Caco-2 (cell line): ENCODE data around the gene DPP10. TPM values are rescaled to one million over a fixed set of nuclear protein-coding genes. Genes with fewer than 3 reads are reported as not detected.

Experiments used
- BruUV-seq: library from RNA; stranded (reverse); fragments of 400-500 nt; replicated peaks from 2 replicates; lab custom pipeline; 2021; lab: Mats Ljungman, UMichigan
- CTCF ChIA-PET: fragments of 300-600 bp; sonication (Branson Sonifier 250); formaldehyde crosslinking; loops from one replicate; lab custom pipeline; 2022; ENCODE audit warnings: antibody characterized with exemption; lab: Charles Lee
- POLR2A ChIA-PET: fragments of 300-600 bp; sonication (Branson Sonifier 250); formaldehyde crosslinking; loops from one replicate; lab custom pipeline; 2022; ENCODE audit warnings: antibody characterized with exemption; lab: Charles Lee
- DNase-seq, 2 experiments: peaks; one replicate each; pipeline versions ENCODE4 v3.0.0 to v3.0.0-alpha.2; 2020 to 2022
- H3K27me3 ChIP-seq: replicated peaks from 2 replicates; pipeline ENCODE4 v1.6.0; 2011; ENCODE audit warnings: low read length; ENCODE audit not compliant: control insufficient read depth, insufficient read depth
- H3K36me3 ChIP-seq: 2 replicates; pipeline ENCODE4 v1.5.1; 2011; ENCODE audit warnings: low read length; ENCODE audit not compliant: control insufficient read depth, insufficient read depth
- H3K4me1 ChIP-seq: fragments of 250-450 bp; sonication (Bioruptor Pico); 2 replicates; pipeline ENCODE4 v1.5.1; 2020; ENCODE audit warnings: mild to moderate bottlenecking
- H3K4me3 ChIP-seq: 2 replicates; pipeline ENCODE4 v1.5.1; 2011; ENCODE audit warnings: low read depth, mild to moderate bottlenecking, control low read depth, low read length
- H3K9me3 ChIP-seq: fragments of 250-450 bp; sonication (Bioruptor Pico); 2 replicates; pipeline ENCODE4 v1.5.1; 2020; ENCODE audit warnings: mild to moderate bottlenecking, moderate library complexity
- H3K27ac Mint-ChIP-seq: one replicate; pipeline ENCODE4 v1.8.0; 2022; ENCODE audit warnings: mixed read lengths; ENCODE audit not compliant: unreplicated experiment
- H3K27me3 Mint-ChIP-seq: one replicate; pipeline ENCODE4 v1.8.0; 2022; ENCODE audit warnings: mixed read lengths; ENCODE audit not compliant: insufficient read depth, unreplicated experiment
- H3K36me3 Mint-ChIP-seq: one replicate; pipeline ENCODE4 v1.8.0; 2022; ENCODE audit warnings: mild to moderate bottlenecking, mixed read lengths; ENCODE audit not compliant: insufficient read depth, unreplicated experiment
- H3K4me1 Mint-ChIP-seq: one replicate; pipeline ENCODE4 v1.8.0; 2022; ENCODE audit warnings: low read depth, mixed read lengths; ENCODE audit not compliant: unreplicated experiment
- H3K4me3 Mint-ChIP-seq: one replicate; pipeline ENCODE4 v1.8.0; 2022; ENCODE audit warnings: mild to moderate bottlenecking, moderate library complexity, mixed read lengths; ENCODE audit not compliant: unreplicated experiment
- H3K9me3 Mint-ChIP-seq: one replicate; pipeline ENCODE4 v1.8.0; 2022; ENCODE audit warnings: mixed read lengths; ENCODE audit not compliant: unreplicated experiment
- intact Hi-C: fragments of 100-400 bp; cut with micrococcal nuclease; formaldehyde crosslinking; loops from one replicate; pipeline ENCODE4 v1.10.0; 2022; ENCODE audit not compliant: unreplicated experiment
- total RNA-seq: library from RNA; stranded (reverse); gene quantifications from 2 replicates; pipeline ENCODE4 v1.2.3, GENCODE V29; 2022
- TF ChIP-seq, protein P1 (sequence below), 2 experiments: fragments of 200-600 bp in 1 of 2; IDR thresholded peaks; 1 replicate in 1 of 2; 2 replicates in 1 of 2; pipeline versions ENCODE4 v1.5.1 to v1.8.0; 2011 to 2022; ENCODE audit warnings: antibody characterized with exemption in 1 of 2, control low read depth in 1 of 2, inconsistent platforms in 1 of 2, low read depth in 1 of 2, low read length in 1 of 2, mild to moderate bottlenecking in 1 of 2, moderate library complexity in 1 of 2; ENCODE audit not compliant: insufficient read depth in 1 of 2, severe bottlenecking in 1 of 2, unreplicated experiment in 1 of 2

DPP10 gene
- total RNA-seq, 1 experiment from 2014 or later = not detected

GRCh38 chr2:114577657-114578056, 135.2 kb downstream of the DPP10 start:
- no TSS peak for BruUV-seq
- POLR2A ChIA-PET = no interaction called here
- Histone ChIP-seq H3K4me1 (no peaks in the 10 kb centered on the region), H3K4me3 (no peak overlapping the region), H3K36me3 (no peaks in the 10 kb centered on the region), H3K9me3 (no peaks in the 10 kb centered on the region), H3K27me3 (no peaks in the 10 kb centered on the region)
- Mint-ChIP-seq H3K36me3 (no peaks in the 10 kb centered on the region), H3K4me1 (no peaks in the 10 kb centered on the region), H3K9me3 (no peaks in the 10 kb centered on the region), H3K27ac (no peak overlapping the region), H3K27me3 (peaks cover 14% of the 10 kb centered on the region), H3K4me3 (no peak overlapping the region)
- TF ChIP-seq, protein P1, sequence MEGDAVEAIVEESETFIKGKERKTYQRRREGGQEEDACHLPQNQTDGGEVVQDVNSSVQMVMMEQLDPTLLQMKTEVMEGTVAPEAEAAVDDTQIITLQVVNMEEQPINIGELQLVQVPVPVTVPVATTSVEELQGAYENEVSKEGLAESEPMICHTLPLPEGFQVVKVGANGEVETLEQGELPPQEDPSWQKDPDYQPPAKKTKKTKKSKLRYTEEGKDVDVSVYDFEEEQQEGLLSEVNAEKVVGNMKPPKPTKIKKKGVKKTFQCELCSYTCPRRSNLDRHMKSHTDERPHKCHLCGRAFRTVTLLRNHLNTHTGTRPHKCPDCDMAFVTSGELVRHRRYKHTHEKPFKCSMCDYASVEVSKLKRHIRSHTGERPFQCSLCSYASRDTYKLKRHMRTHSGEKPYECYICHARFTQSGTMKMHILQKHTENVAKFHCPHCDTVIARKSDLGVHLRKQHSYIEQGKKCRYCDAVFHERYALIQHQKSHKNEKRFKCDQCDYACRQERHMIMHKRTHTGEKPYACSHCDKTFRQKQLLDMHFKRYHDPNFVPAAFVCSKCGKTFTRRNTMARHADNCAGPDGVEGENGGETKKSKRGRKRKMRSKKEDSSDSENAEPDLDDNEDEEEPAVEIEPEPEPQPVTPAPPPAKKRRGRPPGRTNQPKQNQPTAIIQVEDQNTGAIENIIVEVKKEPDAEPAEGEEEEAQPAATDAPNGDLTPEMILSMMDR (IDR thresholded peaks at IDR 0.05; ENCODE audit: insufficient read depth in 1 of 2, low read depth in 1 of 2, low read length in 1 of 2, severe bottlenecking in 1 of 2, unreplicated experiment in 1 of 2) = no peak
- CTCF ChIA-PET = no interaction called here
- intact Hi-C loops = no loop called here
- no peak for DNase-seq

GRCh38 chr2:114579542-114579941, 137.1 kb downstream of the DPP10 start:
- no peaks in the 10 kb centered on the region for H3K36me3 ChIP-seq
- intact Hi-C loops = no loop called here
- Mint-ChIP-seq H3K36me3 (no peaks in the 10 kb centered on the region), H3K4me1 (no peaks in the 10 kb centered on the region), H3K27ac (no peak overlapping the region), H3K9me3 (no peaks in the 10 kb centered on the region), H3K4me3 (no peak overlapping the region), H3K27me3 (peaks cover 9% of the 10 kb centered on the region)
- H3K9me3 ChIP-seq = no peaks in the 10 kb centered on the region
- H3K4me3 ChIP-seq = no peak overlapping the region
- no TSS peak for BruUV-seq
- H3K27me3 ChIP-seq = no peaks in the 10 kb centered on the region
- TF ChIP-seq, protein P1 (IDR thresholded peaks at IDR 0.05; ENCODE audit: insufficient read depth in 1 of 2, low read depth in 1 of 2, low read length in 1 of 2, severe bottlenecking in 1 of 2, unreplicated experiment in 1 of 2) = no peak
- POLR2A ChIA-PET = no interaction called here
- DNase-seq = no peak
- H3K4me1 ChIP-seq = no peaks in the 10 kb centered on the region
- CTCF ChIA-PET = no interaction called here

GRCh38 chr2:114580691-114581090, 138.2 kb downstream of the DPP10 start:
- Histone ChIP-seq H3K27me3 (no peaks in the 10 kb centered on the region), H3K9me3 (no peaks in the 10 kb centered on the region), H3K4me1 (no peaks in the 10 kb centered on the region), H3K4me3 (no peak overlapping the region), H3K36me3 (no peaks in the 10 kb centered on the region)
- DNase-seq = no peak
- H3K9me3 Mint-ChIP-seq = no peaks in the 10 kb centered on the region
- no TSS peak for BruUV-seq
- no peaks in the 10 kb centered on the region for H3K36me3 Mint-ChIP-seq
- POLR2A ChIA-PET = no interaction called here
- H3K27ac Mint-ChIP-seq = no peak overlapping the region
- peaks cover 5% of the 10 kb centered on the region for H3K27me3 Mint-ChIP-seq
- no peak overlapping the region for H3K4me3 Mint-ChIP-seq
- CTCF ChIA-PET = no interaction called here
- no peaks in the 10 kb centered on the region for H3K4me1 Mint-ChIP-seq
- intact Hi-C loops = no loop called here
- TF ChIP-seq, protein P1 (IDR thresholded peaks at IDR 0.05; ENCODE audit: insufficient read depth in 1 of 2, low read depth in 1 of 2, low read length in 1 of 2, severe bottlenecking in 1 of 2, unreplicated experiment in 1 of 2) = no peak
